Naive B cell (primary cell): Measurements from ENCODE around the gene MS4A13. TPM values are rescaled to one million over a fixed set of nuclear protein-coding genes. Genes with fewer than 3 reads are reported as not detected.
"Not testable (repeated sequence)": the region's sequence is repeated elsewhere in the genome, so short reads cannot be mapped to it uniquely, and the experiment has no call there.

ENCODE experiments used
- ATAC-seq, 2 donors: fragments of 150-1000 bp; cut with Tn5 transposase; 2 replicates each; pipeline ENCODE4 v1.10.0; 2021; ENCODE audit warnings: low read depth in 2 of 2, mild to moderate bottlenecking in 2 of 2, moderate library complexity in 2 of 2
- DNase-seq: peaks from one replicate; pipeline ENCODE4 v3.0.0; 2022
- H3K27ac Mint-ChIP-seq, 6 donors: one replicate each; pipeline ENCODE4 v1.8.0; 2020 to 2022; ENCODE audit warnings: mild to moderate bottlenecking in 6 of 6, mixed read lengths in 6 of 6, moderate library complexity in 5 of 6, inconsistent platforms in 2 of 6
- H3K27me3 Mint-ChIP-seq, 3 donors: one replicate each; pipeline ENCODE4 v1.8.0; 2021 to 2022; ENCODE audit warnings: mixed read lengths in 3 of 3, mild to moderate bottlenecking in 1 of 3
- H3K36me3 Mint-ChIP-seq, 2 donors: one replicate each; pipeline ENCODE4 v1.8.0; 2020 to 2022; ENCODE audit warnings: mixed read lengths in 2 of 2, inconsistent platforms in 1 of 2, mild to moderate bottlenecking in 1 of 2
- H3K4me1 Mint-ChIP-seq, 3 donors: one replicate each; pipeline ENCODE4 v1.8.0; 2020 to 2022; ENCODE audit warnings: mixed read lengths in 3 of 3, inconsistent platforms in 1 of 3, mild to moderate bottlenecking in 1 of 3, moderate library complexity in 1 of 3
- H3K4me3 Mint-ChIP-seq, 8 donors: one replicate each; pipeline ENCODE4 v1.8.0; 2020 to 2022; ENCODE audit warnings: mild to moderate bottlenecking in 8 of 8, mixed read lengths in 8 of 8, moderate library complexity in 8 of 8, inconsistent platforms in 2 of 8
- H3K9me3 Mint-ChIP-seq, 7 donors: one replicate each; pipeline ENCODE4 v1.8.0; 2020 to 2022; ENCODE audit warnings: mixed read lengths in 7 of 7, mild to moderate bottlenecking in 5 of 7, inconsistent platforms in 2 of 7, moderate library complexity in 1 of 7
- polyA plus RNA-seq, 6 donors: library from polyadenylated mRNA; unstranded; fragments of 300-500 nt; fragmentation: Illumina TruSeq; gene quantifications; one replicate each; pipeline ENCODE4 v1.2.3, GENCODE V29; 2021; ENCODE audit warnings: low read depth in 6 of 6

MS4A13 gene
- polyA plus RNA-seq, 6 donors from 2014 or later, result not detected

DNA sequence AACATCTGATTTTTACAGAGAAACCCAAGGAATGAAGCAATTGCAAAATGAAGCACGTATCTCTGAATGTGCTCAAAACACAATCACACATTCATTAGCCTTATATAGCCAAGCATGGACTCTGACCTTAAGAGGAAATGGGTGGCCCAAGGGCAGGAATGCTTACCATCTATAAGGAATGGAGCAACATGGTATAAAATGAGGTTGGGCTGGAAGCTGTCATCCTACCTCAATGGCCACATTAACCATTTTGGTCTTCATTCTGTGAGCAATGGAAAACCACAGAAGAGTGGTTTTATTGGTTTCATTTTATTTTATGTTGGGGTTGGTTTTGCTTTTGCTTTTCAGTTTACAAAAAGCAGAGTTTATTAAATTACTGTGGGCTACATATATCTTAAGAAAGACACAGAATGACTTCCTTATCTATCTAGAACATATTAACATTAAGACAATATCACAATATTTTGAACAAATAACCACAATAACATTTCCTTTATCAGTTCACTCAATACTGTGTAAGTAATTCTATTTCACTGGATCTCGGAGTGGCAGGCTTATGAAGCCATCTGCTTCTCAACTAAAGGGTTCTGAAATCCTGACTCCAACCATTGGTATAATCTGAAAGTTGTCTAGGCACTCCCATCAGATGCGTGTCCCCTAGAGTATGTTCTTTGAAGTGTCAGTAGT, 10.8 kb upstream of the MS4A13 start:
- H3K9me3 Mint-ChIP-seq, result no peaks in the 10 kb centered on the region
- no peak overlapping the region for H3K4me3 Mint-ChIP-seq
- peaks cover 0 to 5% (median 3%) of the 10 kb centered on the region in 3 donors for H3K27me3 Mint-ChIP-seq
- no peak for ATAC-seq
- peaks cover 4 to 33% (median 23%) of the 10 kb centered on the region in 3 donors for H3K4me1 Mint-ChIP-seq
- H3K27ac Mint-ChIP-seq, result peak overlapping the region in 1 of 6 donors; percentile 20
- H3K36me3 Mint-ChIP-seq, result no peaks in the 10 kb centered on the region
- no peak for DNase-seq

DNA sequence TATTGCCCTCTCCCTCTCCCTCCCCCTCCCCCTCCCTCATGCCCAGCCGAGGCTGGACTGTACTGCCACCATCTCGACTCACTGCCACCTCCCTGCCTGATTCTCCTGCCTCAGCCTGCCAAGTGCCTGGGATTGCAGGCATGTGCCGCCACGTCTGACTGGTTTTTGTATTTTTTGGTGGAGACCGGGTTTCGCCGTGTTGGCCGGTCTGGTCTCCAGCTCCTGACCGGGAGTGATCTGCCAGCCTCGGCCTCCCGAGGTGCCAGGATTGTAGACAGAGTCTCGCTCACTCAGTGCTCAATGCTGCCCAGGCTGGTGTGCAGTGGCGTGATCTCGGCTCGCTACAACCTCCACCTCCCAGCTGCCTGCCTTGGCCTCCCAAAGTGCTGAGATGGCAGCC, 5.6 kb upstream of the MS4A13 start:
- not testable (repeated sequence) for H3K4me3 Mint-ChIP-seq, H3K27ac Mint-ChIP-seq, H3K36me3 Mint-ChIP-seq, ATAC-seq, H3K9me3 Mint-ChIP-seq, DNase-seq, H3K27me3 Mint-ChIP-seq
- H3K4me1 Mint-ChIP-seq, result peaks cover 7 to 28% (median 22%) of the 10 kb centered on the region in 3 donors

DNA sequence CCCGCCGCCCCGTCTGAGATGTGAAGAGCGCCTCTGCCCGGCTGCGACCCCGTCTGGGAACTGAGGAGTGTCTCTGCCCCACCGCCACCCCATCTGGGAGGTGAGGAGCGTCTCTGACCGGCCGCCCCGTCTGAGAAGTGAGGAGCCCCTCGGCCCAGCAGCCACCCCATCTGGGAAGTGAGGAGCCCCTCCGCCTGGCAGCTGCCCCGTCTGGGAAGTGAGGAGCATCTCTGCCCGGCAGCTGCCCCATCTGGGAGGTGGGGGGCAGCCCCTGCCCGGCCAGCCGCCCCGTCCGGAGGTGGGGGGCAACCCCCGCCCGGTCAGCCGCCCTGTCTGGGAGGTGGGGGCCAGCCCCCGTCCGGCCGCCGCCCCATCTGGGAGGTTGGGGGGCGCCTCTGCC, 5.0 kb upstream of the MS4A13 start:
- H3K27me3 Mint-ChIP-seq, H3K4me3 Mint-ChIP-seq, DNase-seq, H3K9me3 Mint-ChIP-seq, ATAC-seq, H3K36me3 Mint-ChIP-seq, H3K27ac Mint-ChIP-seq: not testable (repeated sequence)
- peaks cover 7 to 23% (median 16%) of the 10 kb centered on the region in 3 donors for H3K4me1 Mint-ChIP-seq

GRCh38 chr11:60511393-60511792, 3.8 kb upstream of the MS4A13 start:
- Mint-ChIP-seq H3K4me1 (peaks cover 7 to 22% (median 16%) of the 10 kb centered on the region in 3 donors), H3K27me3 (peaks cover 0 to 5% (median 3%) of the 10 kb centered on the region in 3 donors), H3K27ac (peak overlapping the region in 1 of 6 donors; percentile 68), H3K9me3 (peaks cover 0 to 2% (median 0%) of the 10 kb centered on the region in 7 donors), H3K36me3 (no peaks in the 10 kb centered on the region), H3K4me3 (peak overlapping the region in 2 of 8 donors; percentile 10 to 54)
- ATAC-seq (peak; percentile 63 to 84), DNase-seq (no peak)

- H3K27ac Mint-ChIP-seq, result peak overlapping the region in 1 of 6 donors; percentile 1
- H3K4me1 Mint-ChIP-seq, result peaks cover 7 to 22% (median 16%) of the 10 kb centered on the region in 3 donors
- no peak overlapping the region for H3K4me3 Mint-ChIP-seq
- peaks cover 0 to 2% (median 0%) of the 10 kb centered on the region in 7 donors for H3K9me3 Mint-ChIP-seq
- no peaks in the 10 kb centered on the region for H3K36me3 Mint-ChIP-seq
- DNase-seq (no peak), ATAC-seq (no peak)
- H3K27me3 Mint-ChIP-seq, result peaks cover 0 to 3% (median 3%) of the 10 kb centered on the region in 3 donors
Observed at GRCh38 chr11:60512651-60513225, 2.5 kb upstream of the MS4A13 start.

GRCh38 chr11:60513496-60514460, 1.4 kb upstream of the MS4A13 start:
- Mint-ChIP-seq H3K4me3 (no peak overlapping the region), H3K9me3 (peaks cover 0 to 2% (median 0%) of the 10 kb centered on the region in 7 donors), H3K36me3 (no peaks in the 10 kb centered on the region), H3K4me1 (peaks cover 7 to 22% (median 16%) of the 10 kb centered on the region in 3 donors), H3K27me3 (peaks cover 2 to 7% (median 3%) of the 10 kb centered on the region in 3 donors), H3K27ac (peak overlapping the region in 1 of 6 donors; percentile 7)
- ATAC-seq, result peak; percentile 61 to 65
- peak; percentile 7 for DNase-seq

DNA sequence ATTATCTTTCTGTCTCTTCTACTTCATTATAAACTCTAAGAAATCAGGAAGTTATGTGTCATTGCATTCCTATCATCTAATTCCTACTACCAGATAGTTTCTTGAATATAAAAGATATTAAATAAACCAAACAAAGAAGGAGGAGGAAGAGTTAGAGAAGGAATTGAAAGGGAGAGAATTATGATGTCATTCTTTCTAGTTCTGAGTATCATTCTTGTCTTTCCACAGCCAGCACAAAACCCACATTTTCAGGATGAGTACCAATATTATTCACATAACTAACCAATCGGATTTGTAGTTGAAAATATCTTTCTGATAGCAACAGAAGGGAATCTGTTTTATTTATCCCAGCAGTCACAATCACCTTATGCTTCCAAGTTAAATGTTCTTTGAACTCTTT, 13.3 kb downstream of the MS4A13 start:
- peaks cover 0 to 5% (median 0%) of the 10 kb centered on the region in 3 donors for H3K27me3 Mint-ChIP-seq
- peak overlapping the region in 1 of 6 donors; percentile 67 for H3K27ac Mint-ChIP-seq
- no peaks in the 10 kb centered on the region for H3K36me3 Mint-ChIP-seq
- H3K9me3 Mint-ChIP-seq, result no peaks in the 10 kb centered on the region
- DNase-seq (no peak), ATAC-seq (no peak)
- peaks cover 7 to 14% (median 11%) of the 10 kb centered on the region in 3 donors for H3K4me1 Mint-ChIP-seq
- no peak overlapping the region for H3K4me3 Mint-ChIP-seq

DNA sequence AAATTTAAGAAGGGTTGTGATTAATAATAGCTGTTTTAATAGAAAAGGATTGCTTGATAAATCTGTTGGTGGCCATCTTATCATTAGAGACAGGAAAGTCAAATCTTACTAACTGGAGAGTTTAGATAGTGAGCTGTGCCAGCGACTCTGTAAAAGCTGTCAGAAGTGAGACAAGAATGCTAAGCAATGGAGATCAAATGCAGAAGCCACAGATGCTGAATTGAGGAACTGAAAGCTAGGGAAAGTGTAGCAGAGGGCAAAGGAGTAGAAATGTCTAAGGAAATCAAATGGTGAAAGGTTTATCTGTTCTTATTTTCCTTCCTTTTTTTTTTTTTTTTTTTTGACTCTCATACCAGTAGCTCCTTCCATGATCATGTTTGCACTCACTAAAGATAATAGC, 13.7 kb downstream of the MS4A13 start:
- Mint-ChIP-seq H3K27ac (peak overlapping the region in 2 of 6 donors; percentile 16 to 22), H3K9me3 (no peaks in the 10 kb centered on the region), H3K27me3 (peaks cover 0 to 5% (median 0%) of the 10 kb centered on the region in 3 donors), H3K36me3 (no peaks in the 10 kb centered on the region), H3K4me1 (peaks cover 7 to 14% (median 11%) of the 10 kb centered on the region in 3 donors), H3K4me3 (no peak overlapping the region)
- DNase-seq (peak; percentile 67), ATAC-seq (peak; percentile 100)

DNA sequence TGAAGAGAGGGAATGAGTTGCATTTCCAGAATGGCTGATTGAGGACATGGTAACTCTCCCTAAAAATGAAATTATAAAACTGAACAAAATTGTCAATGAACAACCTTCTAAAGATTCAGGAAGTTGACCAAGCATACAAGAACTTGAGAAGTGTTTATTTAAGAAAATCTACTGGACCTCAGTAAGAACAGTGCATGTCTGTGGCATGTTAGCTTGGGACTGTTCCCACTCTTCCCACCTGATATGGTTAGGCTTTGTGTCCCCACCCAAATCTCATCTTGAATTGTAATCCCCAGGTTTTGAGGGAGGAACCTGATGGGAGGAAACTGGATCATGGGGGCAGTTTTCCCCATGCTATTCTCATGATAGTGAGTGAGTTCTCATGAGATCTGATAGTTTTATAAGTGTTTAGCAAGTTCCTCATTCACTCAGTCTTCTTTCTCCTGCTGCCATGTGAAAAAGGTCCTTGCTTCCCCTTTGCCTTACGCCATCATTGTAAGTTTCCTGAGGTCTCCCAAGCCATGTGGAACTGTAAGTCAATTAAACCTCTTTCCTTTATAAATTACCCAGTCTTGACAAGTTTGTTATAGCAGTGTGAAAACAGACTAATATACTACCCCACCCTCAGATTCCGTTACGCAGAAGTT, 15.4 kb downstream of the MS4A13 start:
- peak overlapping the region in 2 of 6 donors; percentile 28 to 34 for H3K27ac Mint-ChIP-seq
- H3K27me3 Mint-ChIP-seq, result peaks cover 0 to 5% (median 0%) of the 10 kb centered on the region in 3 donors
- no peak for ATAC-seq
- H3K9me3 Mint-ChIP-seq, result no peaks in the 10 kb centered on the region
- DNase-seq, result no peak
- H3K36me3 Mint-ChIP-seq, result no peaks in the 10 kb centered on the region
- no peak overlapping the region for H3K4me3 Mint-ChIP-seq
- H3K4me1 Mint-ChIP-seq, result peaks cover 7 to 14% (median 11%) of the 10 kb centered on the region in 3 donors

DNA sequence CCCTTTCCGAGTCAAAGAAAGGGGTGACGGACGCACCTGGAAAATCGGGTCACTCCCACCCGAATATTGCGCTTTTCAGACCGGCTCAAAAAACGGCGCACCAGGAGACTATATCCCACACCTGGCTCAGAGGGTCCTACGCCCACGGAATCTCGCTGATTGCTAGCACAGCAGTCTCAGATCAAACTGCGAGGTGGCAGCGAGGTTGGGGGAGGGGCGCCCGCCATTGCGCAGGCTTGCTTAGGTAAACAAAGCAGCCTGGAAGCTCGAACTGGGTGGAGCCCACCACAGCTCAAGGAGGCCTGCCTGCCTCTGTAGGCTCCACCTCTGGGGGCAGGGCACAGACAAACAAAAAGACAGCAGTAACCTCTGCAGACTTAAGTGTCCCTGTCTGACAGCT, 17.2 kb downstream of the MS4A13 start:
- H3K4me1 Mint-ChIP-seq, result peaks cover 7 to 14% (median 11%) of the 10 kb centered on the region in 3 donors
- not testable (repeated sequence) for H3K9me3 Mint-ChIP-seq, H3K27ac Mint-ChIP-seq, H3K36me3 Mint-ChIP-seq, ATAC-seq, H3K4me3 Mint-ChIP-seq, DNase-seq, H3K27me3 Mint-ChIP-seq

DNA sequence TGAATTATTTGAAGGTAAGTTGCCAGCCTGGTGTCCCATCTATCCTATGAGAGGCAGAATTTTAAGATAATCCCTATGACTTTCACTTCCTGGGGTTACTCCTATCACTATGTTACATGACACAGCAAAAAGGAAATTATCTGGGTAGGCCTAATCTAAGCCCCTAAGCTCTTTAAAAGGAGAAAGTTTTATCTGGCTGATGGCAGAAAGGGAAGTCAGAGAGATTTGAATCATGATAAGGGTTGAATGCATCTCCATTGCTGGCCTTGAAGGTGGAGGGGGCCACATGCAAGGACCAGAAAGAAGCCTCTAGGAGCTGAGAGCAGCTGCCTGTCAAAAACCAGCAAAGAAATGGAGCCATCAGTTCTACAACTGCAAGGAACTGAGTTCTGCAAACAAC, 23.4 kb downstream of the MS4A13 start:
- H3K4me1 Mint-ChIP-seq, H3K4me3 Mint-ChIP-seq, DNase-seq, ATAC-seq, H3K27ac Mint-ChIP-seq, H3K27me3 Mint-ChIP-seq, H3K36me3 Mint-ChIP-seq: not testable (repeated sequence)
- peaks cover 0 to 11% (median 6%) of the 10 kb centered on the region in 7 donors for H3K9me3 Mint-ChIP-seq

DNA sequence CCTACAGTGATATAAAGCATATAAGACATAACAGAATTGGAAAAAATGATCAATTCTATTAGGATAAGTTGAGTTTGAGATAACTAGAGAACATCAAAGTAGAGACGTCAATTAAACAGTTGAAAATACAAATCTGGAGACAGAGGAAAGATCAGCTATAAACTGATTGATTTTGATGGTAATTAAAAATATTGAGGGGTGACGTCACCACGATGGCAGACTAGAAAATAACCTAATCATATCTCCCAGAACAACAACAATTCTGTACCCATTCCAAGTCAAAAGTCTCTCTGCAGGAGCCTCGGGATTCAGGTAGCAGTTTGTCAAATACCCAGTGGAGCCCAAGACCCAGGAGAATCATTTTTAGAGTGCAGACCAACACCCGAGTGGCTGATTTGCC, 28.9 kb downstream of the MS4A13 start:
- DNase-seq, result no peak
- Mint-ChIP-seq H3K4me3 (no peak overlapping the region), H3K27me3 (peaks cover 0 to 12% (median 9%) of the 10 kb centered on the region in 3 donors), H3K36me3 (peaks cover 5 to 13% of the 10 kb centered on the region in 2 donors), H3K9me3 (peaks cover 0 to 15% (median 7%) of the 10 kb centered on the region in 7 donors), H3K4me1 (no peaks in the 10 kb centered on the region), H3K27ac (no peak overlapping the region)
- ATAC-seq, result no peak

GRCh38 chr11:60561254-60561653, 46.1 kb downstream of the MS4A13 start:
- peaks cover 8 to 61% (median 36%) of the 10 kb centered on the region in 7 donors for H3K9me3 Mint-ChIP-seq

More at GRCh38 chr11:60561254-60561653, 46.1 kb downstream of the MS4A13 start:
- ATAC-seq (no peak), DNase-seq (no peak)
- H3K4me1 Mint-ChIP-seq, result peaks cover 3 to 10% (median 7%) of the 10 kb centered on the region in 3 donors
- peaks cover 13 to 24% of the 10 kb centered on the region in 2 donors for H3K36me3 Mint-ChIP-seq
- H3K27me3 Mint-ChIP-seq, result peaks cover 0 to 5% (median 4%) of the 10 kb centered on the region in 3 donors
- H3K27ac Mint-ChIP-seq, result no peak overlapping the region
- H3K4me3 Mint-ChIP-seq, result no peak overlapping the region
